Islet of Langerhans (tissue), 1 donor: ENCODE data around the gene NHSL2.
"Not testable (repeated sequence)": the region's sequence is repeated elsewhere in the genome, so short reads cannot be mapped to it uniquely, and the experiment has no call there.

Source experiments
- FAIRE-seq: peaks from one replicate; lab custom pipeline; 2011; peaks lifted over from hg19 to GRCh38; lab: Jason Lieb, UNC

NHSL2 gene

DNA sequence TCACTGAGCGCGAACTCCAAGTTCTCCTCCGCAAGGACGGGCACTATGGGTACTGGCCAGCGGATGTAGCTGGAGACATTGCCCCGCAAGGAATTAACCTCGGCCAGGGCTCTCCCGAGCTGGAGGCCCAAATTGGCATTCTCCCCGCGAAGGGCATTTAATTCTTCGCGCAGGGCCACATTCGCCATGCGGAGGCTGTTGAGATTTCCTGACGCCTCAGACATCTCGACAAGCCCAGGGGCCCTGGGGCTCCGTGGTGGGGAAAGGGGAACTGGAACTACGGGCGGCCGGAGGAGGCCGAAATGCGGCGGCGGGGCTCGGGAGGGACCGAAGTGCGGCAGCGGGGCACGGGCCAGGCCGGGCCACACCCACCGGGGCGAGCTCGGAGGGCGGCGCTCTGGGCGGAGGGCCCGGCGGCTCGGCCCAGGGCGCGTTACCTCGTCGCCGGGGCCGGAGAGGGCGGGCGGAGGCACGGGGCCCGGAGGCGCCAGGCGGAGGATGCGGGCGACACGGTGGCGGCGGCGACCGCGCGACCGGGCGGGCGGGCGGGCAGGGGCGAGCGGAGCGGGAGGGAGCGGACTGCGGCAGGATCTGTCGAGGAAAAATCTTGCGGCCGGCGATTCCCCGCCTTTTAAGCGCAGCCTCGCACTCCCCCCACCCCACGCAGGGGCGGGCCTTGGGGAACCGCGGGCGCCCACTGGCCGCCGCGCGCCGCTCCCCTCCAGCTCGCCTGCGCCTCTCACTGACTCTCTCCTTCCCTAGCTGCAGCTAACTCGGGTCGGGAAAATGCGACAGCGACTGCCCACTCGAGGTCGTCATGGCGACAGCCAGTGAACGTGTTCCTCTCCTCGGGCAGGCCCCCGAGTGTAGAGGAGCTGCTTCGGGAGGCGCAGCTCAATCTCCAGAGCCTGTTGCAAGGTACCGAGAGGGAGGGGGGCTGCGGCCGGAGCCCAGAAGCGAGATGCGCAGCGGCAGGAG is 221.0 kb downstream of the NHSL2 start, which contains the start of gene RTL5:
RTL5 (minus strand) TSS at position 599 of the 978 bp plus-strand sequence.
- FAIRE-seq = no peak

- no peak for FAIRE-seq
These were observed 221.8 kb downstream of the NHSL2 start for GRCh38 chrX:72132456-72132855.

GRCh38 chrX:72133851-72134546 is 223.4 kb downstream of the NHSL2 start:
- no peak for FAIRE-seq

DNA sequence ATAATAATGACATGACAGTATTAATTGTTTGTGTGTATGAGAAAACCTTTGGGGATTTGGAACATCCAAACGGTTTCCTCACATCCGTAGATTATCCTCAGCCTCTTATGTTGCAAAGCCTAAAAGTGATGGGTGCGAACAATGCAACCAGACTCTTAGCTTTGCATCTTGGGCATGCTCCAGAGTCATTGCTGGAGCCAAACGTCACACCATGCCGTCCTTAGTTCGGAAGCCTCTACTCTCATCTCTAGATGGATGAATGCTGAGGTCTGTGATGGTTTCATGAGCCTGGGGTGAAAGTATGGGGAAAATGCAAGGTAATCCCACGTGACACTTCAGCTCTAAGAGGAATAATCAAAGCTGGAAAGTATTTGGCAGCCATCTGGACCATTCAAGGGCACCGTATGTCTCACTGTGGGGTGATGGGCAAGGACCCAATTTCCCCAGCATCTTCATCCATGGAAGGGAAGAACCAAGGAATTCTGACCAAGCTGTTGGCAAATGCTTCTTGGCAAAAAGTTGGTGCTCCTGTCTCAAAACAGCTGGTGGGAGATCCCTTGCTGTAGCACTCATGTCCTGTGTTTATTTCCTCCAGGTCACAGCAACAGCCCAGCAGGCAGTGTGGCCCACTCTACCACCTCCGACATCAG is 227.3 kb downstream of the NHSL2 start:
- no peak for FAIRE-seq

GRCh38 chrX:72139538-72139937 is 228.9 kb downstream of the NHSL2 start:
- FAIRE-seq = no peak

- peak; percentile 72 for FAIRE-seq
These were observed 230.8 kb downstream of the NHSL2 start for GRCh38 chrX:72141372-72142004.

- peak; percentile 98 for FAIRE-seq
These were observed 231.6 kb downstream of the NHSL2 start for GRCh38 chrX:72142094-72142793.

DNA sequence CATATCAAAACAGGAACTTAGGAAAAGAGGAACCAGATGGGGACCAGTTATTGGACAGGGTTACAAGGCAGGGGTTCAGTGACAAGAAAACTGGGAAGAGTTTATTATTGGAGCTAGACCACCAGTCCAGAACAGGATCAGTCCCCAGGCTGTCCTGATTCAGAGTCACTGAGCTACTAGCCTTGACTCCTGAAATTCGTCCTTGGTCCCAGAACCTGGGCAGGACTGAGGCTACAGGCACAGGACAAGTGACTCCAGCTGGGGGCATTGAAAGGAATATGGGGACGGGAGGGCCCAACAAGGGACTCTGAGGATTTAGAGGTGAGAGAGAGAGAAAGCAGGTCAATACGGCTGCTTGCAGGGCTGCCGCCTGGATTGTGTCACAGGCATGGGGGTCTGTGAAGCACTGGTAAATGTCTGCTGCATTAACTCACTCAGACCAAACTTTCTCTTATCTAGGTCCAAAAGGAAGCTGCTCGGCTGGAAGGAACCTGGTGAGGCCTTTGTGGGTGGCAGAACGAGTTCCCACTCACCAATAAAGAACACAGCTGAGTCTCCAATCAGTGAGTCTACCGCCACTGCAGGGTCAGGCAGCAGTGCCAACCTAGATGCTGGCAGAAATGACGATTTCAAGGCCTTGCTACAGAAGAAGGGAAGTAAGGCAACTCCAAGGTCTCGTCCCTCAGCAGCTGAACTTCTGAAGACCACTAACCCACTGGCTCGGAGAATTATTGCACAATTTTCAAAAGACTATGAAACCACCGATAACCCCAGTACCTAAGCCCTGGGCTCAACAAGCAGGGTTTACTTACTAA is 232.4 kb downstream of the NHSL2 start:
- no peak for FAIRE-seq

DNA sequence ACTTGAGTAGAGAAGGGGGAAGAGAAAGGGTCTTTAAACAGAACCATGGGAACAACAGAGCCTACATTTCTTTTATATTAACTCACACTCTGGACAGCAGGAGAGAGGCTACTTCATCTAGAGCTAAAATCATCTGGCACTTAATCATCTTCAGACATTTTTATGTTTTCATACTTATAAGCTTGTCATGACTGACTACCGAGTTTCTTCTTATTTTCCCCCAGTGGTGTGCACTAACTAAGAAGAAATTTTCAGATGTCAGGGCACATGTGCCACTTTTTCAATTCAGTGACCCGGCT is 232.9 kb downstream of the NHSL2 start:
- FAIRE-seq = peak; percentile 55

- FAIRE-seq = no peak
These were observed 234.5 kb downstream of the NHSL2 start for GRCh38 chrX:72145181-72145580.

DNA sequence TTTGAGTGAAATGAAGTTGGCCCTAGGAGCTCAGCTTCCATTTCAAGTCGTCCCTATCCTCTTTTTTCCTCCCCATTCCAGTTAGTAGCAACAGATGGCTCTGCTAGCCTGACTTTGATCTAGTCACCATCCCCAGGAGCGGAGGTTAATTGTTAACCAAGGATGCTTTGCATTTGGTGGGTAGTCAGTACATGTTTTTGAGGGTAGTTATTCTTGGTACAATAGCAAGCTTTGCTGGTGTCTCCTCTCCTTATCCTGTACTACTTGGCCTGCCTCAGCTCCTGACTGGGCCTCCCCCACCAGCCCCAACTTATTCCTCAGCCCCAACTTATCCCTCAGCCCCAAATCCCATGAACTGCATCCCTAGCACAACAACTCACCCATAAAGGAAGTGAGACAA is 235.9 kb downstream of the NHSL2 start:
- peak; percentile 55 for FAIRE-seq

DNA sequence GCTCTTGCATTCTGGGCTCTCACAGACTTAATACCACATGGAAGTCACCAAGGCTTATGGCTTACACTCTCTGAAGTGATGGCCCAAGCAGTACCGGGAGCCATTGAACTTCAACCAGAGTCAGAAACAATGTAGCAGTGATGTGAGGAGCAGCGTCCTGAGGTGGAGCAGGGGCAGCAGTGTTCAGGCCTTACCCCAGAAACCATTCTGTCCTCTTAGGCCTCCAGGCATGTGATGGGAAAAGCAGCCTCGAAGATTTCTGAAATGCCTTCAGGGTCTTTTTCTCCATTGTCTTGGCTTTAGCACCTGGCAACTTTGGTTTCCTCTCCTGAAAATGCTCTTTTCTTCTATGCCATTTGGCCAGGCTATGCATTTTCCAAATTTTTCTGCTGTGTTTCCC is 248.1 kb downstream of the NHSL2 start:
- no peak for FAIRE-seq

GRCh38 chrX:72159769-72160168 is 249.1 kb downstream of the NHSL2 start:
- no peak for FAIRE-seq

DNA sequence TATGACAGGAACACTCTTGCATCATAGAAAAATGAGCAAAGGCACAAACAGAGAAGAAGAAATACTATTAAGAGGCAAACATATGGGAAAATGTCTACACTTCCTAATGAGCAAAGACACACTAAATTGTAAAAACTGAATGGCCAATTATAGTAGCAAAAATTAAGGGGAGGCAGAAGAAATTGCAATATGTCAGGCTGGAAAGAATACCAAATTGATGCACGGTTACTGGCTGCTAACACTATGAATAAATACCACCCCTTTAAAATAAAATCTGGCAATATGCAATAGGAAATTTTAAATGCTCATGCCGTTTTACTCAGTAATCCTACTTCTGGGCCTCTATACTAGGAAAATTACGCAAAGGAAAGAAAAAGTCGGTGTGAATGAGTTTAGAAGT is 254.9 kb downstream of the NHSL2 start:
- FAIRE-seq = no peak

- FAIRE-seq = peak; percentile 78
These were observed 258.5 kb downstream of the NHSL2 start for GRCh38 chrX:72169008-72169728.

DNA sequence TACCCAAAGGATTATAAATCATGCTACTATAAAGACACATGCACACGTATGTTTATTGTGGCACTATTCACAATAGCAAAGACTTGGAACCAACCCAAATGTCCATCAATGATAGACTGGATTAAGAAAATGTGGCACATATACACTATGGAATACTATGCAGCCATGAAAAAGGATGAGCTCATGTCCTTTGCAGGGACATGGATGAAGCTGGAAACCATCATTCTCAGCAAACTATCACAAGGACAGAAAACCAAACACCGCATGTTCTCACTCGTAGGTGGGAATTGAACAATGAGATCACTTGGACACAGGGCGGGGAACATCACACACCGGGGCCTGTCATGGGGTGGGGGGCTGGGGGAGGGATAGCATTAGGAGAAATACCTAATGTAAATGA is 265.6 kb downstream of the NHSL2 start:
- not testable (repeated sequence) for FAIRE-seq

DNA sequence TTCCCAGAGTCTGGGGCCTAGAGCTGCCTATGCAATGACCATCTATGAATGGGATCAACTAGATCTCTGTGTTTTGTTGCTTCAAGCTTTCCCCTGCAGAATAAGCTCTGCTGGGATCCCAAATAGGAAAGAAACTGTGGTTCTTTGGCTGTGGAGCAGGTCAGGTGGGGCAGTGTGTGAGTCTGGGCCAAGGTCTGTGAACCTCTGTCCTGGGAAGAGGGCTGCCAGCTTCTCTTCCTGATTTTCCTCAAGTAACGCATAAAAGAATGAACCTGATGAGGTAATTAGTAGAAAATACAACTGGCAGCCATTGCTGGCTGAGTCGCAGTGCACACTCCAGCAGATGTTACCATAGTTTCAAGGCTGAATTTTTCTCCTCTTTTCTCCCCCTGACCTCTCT is 266.3 kb downstream of the NHSL2 start:
- FAIRE-seq = no peak

DNA sequence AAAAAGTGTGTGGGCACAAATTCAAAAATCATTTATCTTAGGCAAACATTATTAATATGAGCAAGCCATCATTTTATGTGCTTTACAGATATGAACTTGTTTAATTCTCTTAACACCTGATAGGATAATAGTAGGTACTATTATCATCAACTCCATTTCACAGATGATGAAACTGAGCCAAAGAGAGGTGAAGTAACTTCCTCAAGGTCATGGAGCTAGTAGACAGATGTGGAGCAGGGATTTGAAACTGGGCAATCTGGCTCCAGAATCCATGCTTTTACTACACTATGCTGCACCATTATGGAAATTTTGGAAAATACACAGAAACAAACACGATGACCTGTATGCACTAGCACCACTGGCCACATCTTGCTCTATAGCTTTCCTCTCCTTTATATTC is 269.9 kb downstream of the NHSL2 start:
- no peak for FAIRE-seq

- no peak for FAIRE-seq
These were observed 270.8 kb downstream of the NHSL2 start, which contains the start of gene PIN4 for GRCh38 chrX:72181178-72182125. PIN4 (plus strand) TSS chrX:72181757; CDS start chrX:72181786, 29 bp downstream.
